C4-2B (cell line): ENCODE measurements around the gene CSNK1A1L.

ENCODE experiments used
- H3K27ac ChIP-seq: fragments of 450-650 bp; 2 replicates; pipeline ENCODE4 v1.5.1; 2017
- CTCF ChIP-seq: fragments of 450-650 bp; conservative IDR thresholded peaks from 2 replicates; pipeline ENCODE4 v1.5.1; 2017; ENCODE audit warnings: mild to moderate bottlenecking
- ZFX ChIP-seq: fragments of 450-650 bp; IDR thresholded peaks from 2 replicates; pipeline ENCODE4 v1.6.1; 2017

Gene CSNK1A1L

GRCh38 chr13:37097076-37097475 lies 8.4 kb downstream of the CSNK1A1L start:
- no peak overlapping the region for H3K27ac ChIP-seq
- TF ChIP-seq ZFX = no peak
- TF ChIP-seq CTCF = no peak

DNA sequence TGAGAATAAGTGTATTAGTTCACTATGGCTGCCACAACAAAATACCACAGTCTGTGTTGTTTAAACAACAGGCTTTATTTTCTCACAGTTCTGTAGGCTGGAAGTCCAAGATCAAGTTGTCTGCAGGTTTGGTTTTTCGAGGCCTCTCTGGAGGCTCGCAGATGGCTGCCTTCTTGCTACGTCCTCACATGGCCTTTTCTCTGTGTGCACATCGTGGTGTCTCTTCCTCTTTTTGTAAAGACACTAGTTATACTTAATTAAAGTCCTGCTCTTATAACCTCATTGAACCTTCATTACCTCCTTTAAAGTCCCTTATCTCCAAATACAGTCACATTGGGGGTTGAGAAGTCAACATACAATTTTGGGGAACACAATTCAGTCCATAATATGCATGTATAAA lies 10.6 kb downstream of the CSNK1A1L start:
- no peak overlapping the region for H3K27ac ChIP-seq
- TF ChIP-seq ZFX (no peak), CTCF (no peak)

DNA sequence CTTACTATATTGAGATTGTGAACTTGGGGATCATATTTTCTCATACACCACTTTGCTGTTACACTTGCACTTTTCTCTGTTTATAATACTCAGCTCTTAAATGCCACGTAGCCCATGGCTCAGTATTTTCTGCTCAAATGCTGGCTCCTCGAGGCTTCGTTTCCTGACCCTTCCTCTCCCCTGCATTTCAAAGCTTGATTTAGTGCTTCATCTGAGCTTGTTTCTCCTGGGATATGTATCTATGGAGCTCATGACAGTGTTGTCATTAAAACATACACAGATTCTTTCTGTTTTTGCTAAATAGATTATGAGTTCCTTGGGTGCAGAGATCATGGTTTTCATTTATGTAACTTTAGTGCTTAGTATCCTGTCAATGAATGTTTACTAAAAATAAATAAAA lies 11.4 kb downstream of the CSNK1A1L start:
- TF ChIP-seq CTCF (no peak), ZFX (no peak)
- H3K27ac ChIP-seq = no peak overlapping the region

DNA sequence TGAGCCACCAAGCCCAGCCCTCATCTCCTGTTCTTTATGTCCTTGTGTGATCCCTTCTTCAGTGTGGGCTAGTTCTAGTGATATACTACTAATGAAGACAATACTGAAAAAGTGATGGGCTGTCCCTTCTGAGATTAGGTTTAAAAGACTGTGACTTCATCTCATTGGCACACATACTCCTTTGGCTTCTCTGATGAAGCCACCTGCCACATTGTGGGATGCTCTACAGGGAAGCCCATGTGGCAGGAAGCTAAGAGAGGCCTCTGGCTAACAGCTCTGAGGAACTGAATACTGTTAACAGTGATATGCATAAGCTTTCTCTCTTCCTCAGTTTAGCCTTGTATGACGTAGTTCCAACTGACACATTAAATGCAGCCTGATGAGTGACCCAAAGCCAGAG lies 13.6 kb downstream of the CSNK1A1L start:
- TF ChIP-seq CTCF (no peak), ZFX (no peak)
- no peak overlapping the region for H3K27ac ChIP-seq

GRCh38 chr13:37090912-37091311 lies 14.6 kb downstream of the CSNK1A1L start:
- TF ChIP-seq CTCF (no peak), ZFX (no peak)
- H3K27ac ChIP-seq = no peak overlapping the region

DNA sequence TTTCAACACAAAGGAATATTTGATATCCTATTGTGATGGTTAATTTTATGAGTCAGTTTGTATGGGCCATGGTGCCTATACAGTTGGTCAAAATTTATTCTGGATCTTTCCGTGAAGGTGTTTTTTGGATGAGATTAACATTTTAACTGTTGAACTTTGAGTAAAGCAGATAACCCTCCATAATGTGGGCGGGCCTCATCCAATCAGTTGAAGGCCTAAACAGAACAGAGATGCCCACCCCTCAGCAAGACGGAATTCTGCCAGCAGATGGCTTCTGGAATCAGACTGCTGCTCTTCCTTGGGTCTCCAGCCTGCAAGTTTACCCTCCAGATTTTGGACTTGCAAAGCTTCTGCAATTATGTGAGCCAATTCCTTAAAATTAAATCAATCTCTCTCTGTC lies 16.0 kb downstream of the CSNK1A1L start:
- TF ChIP-seq CTCF = no peak
- no peak for TF ChIP-seq ZFX
- H3K27ac ChIP-seq = no peak overlapping the region

DNA sequence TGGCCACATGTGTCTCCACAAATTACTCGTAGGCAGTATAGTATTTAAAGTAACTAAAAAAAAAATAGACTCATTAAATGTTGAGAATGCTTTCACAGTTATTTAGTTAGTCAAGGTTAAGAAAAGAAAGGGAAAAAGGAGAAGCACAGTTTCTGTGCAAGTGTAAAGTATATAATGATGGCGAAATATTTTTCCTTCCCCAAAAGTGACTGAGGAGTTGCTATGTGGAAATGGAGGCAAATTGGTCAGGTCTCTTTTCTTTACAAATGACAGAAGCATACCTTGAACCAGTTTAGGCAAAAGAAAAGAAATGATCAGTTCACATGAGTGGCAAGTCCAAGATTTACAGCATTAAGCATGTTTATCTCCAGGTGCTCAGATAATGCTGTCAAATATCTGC lies 18.0 kb downstream of the CSNK1A1L start:
- H3K27ac ChIP-seq = no peak overlapping the region

More for the DNA sequence above, 18.0 kb downstream of the CSNK1A1L start:
- TF ChIP-seq CTCF = no peak
- TF ChIP-seq ZFX = no peak
